ENCODE results near the gene COL4A2.

COL4A2 gene

DNA sequence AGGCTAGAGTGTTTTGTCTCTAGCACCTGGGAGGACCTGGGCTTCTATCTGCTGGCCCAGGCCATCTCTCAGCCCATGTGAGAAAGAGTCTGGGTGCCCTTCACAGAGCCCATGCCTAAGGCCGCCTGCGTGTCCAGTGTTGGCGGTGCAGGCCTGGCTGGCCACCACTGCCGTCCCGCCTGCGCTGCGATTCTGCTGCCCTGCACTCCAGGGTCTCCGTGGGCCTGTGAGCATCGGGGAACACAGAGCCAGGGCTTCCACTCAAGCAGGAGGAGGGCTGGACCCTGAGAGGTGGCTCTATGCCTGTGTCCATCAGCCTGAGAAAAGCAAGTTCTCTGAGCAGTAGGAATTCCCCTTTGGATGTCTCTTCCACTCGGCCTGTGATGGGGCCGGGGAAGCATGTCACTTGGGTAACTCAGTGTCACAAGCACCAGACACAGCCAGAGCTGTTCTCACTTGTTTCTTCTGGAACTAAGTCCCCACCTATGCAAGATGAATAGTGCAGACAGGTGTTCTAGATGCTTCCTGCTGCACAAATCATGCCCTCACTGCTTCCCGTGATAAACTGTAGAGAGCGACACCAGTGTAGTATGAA is 160.5 kb downstream of the COL4A2 start:
- ChIA-PET POLR2A (no interaction called here), CTCF (no interaction called here)
- DNase-seq (ENCODE audit: extremely low spot score): no peak
- no peak for TF ChIP-seq SP1 (IDR thresholded peaks at IDR 0.05)
- no peak for TF ChIP-seq ARNT (IDR thresholded peaks at IDR 0.05)
- TF ChIP-seq FOXM1 (IDR thresholded peaks at IDR 0.05; ENCODE audit: borderline replicate concordance): no peak
- no peak for TF ChIP-seq LEF1 (IDR thresholded peaks at IDR 0.05; ENCODE audit: borderline replicate concordance)
- TF ChIP-seq NFRKB (IDR thresholded peaks at IDR 0.05): no peak
- TF ChIP-seq FOXK2 (IDR thresholded peaks at IDR 0.05): no peak

DNA sequence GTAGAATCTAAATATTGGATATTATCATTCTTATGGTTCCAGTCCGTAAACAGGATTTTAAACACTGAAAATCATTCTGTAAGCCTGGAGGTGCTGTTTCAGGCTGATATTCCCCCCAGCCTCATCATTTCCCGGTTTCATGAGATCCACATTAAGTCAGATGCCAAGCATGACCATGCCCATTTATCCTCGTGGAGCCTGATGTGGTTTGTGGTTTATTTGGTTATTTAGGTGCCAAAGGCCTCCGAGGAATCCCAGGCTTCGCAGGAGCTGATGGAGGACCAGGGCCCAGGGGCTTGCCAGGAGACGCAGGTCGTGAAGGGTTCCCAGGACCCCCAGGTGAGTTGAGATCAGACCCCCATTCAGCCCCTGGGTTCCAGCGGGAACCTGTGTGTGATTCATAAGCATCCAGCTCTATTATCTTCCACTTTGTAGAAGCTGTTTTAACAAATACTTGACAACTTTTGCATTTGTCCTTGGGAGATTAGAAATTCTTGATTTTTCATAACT is 162.0 kb downstream of the COL4A2 start:
- ChIA-PET POLR2A (no interaction called here), CTCF (no interaction called here)
- TF ChIP-seq HDGF (IDR thresholded peaks at IDR 0.05; ENCODE audit: borderline replicate concordance) (no peak), L3MBTL2 (conservative IDR thresholded peaks at IDR 0.05) (no peak)
- DNase-seq (ENCODE audit: extremely low spot score): no peak

DNA sequence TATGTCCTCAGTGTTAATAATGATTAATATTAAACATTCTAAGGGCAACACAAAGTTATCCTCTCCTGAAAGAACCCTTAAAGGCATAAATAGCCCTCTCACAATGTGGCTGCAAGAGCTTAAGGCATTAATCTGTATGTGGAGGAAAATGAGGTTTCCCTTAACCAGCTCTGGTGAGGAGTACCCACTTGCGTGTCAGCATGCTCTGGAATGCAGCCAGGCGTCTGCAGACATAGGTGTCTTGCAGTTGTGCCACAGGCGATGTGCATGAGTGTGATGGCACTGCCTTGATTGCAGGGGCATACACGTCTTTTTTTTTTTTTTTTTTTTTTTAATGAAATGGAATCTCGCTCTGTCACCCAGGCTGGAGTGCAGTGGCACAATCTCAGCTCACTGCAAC is 162.5 kb downstream of the COL4A2 start:
- no peak for DNase-seq (ENCODE audit: extremely low spot score)
- ChIA-PET POLR2A (no interaction called here), CTCF (no interaction called here)
- TF ChIP-seq CTBP1 (IDR thresholded peaks at IDR 0.05; ENCODE audit: borderline replicate concordance): no peak

DNA sequence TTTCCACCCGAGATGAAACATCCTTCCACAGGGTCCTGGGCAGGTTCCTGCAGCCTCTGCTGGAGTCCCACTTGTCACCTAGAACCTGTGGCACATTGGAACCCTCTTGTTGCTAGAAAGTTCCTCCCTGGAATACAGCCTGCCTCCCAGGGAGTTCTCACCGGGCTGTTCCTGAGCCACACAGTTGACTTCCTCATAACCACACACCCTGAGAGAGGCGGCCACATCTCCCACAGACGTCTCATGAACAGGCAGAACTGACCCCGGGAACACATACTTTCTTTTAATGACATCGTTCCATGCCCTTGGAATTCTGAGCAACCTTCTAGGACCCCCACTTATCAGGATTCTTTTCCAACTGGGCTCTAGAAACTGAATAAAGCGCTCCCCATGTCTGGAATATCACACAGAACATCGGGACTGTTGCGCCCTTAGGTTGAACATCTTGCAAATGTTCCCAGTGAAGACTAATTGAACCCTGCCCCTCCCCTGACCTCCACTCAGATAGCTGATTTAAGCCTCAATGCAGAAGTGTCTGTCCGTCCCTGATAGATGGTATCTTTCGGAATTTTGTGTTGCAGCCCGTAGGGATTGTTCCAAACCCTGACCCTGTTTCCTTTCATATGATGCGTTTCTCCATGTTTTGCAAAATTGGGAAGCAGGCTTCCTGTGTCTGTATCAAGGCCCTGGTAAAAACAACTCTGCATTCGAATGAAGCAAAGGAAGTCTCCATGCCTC is 163.4 kb downstream of the COL4A2 start:
- ChIA-PET POLR2A (no interaction called here), CTCF (no interaction called here)
- TF ChIP-seq FOXK2 (IDR thresholded peaks at IDR 0.05): no peak
- TF ChIP-seq, protein P1, sequence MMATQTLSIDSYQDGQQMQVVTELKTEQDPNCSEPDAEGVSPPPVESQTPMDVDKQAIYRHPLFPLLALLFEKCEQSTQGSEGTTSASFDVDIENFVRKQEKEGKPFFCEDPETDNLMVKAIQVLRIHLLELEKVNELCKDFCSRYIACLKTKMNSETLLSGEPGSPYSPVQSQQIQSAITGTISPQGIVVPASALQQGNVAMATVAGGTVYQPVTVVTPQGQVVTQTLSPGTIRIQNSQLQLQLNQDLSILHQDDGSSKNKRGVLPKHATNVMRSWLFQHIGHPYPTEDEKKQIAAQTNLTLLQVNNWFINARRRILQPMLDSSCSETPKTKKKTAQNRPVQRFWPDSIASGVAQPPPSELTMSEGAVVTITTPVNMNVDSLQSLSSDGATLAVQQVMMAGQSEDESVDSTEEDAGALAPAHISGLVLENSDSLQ (IDR thresholded peaks at IDR 0.05): no peak
- no peak for TF ChIP-seq LEF1 (IDR thresholded peaks at IDR 0.05; ENCODE audit: borderline replicate concordance)
- TF ChIP-seq ZNF384 (IDR thresholded peaks at IDR 0.05): no peak
- TF ChIP-seq SUZ12 (IDR thresholded peaks at IDR 0.05): no peak
- TF ChIP-seq BHLHE40 (IDR thresholded peaks at IDR 0.05; ENCODE audit: borderline replicate concordance): no peak
- no peak for TF ChIP-seq ARNT (IDR thresholded peaks at IDR 0.05)
- TF ChIP-seq SP1 (IDR thresholded peaks at IDR 0.05): no peak
- TF ChIP-seq FOXM1 (IDR thresholded peaks at IDR 0.05; ENCODE audit: borderline replicate concordance): no peak
- no peak for TF ChIP-seq NFRKB (IDR thresholded peaks at IDR 0.05)
- TF ChIP-seq HDGF (IDR thresholded peaks at IDR 0.05; ENCODE audit: borderline replicate concordance): no peak
- TF ChIP-seq FOXA1 (IDR thresholded peaks at IDR 0.05): no peak
- no peak for TF ChIP-seq CTBP1 (IDR thresholded peaks at IDR 0.05; ENCODE audit: borderline replicate concordance)
- no peak for TF ChIP-seq TARDBP (IDR thresholded peaks at IDR 0.05)
- no peak for DNase-seq (ENCODE audit: extremely low spot score)

DNA sequence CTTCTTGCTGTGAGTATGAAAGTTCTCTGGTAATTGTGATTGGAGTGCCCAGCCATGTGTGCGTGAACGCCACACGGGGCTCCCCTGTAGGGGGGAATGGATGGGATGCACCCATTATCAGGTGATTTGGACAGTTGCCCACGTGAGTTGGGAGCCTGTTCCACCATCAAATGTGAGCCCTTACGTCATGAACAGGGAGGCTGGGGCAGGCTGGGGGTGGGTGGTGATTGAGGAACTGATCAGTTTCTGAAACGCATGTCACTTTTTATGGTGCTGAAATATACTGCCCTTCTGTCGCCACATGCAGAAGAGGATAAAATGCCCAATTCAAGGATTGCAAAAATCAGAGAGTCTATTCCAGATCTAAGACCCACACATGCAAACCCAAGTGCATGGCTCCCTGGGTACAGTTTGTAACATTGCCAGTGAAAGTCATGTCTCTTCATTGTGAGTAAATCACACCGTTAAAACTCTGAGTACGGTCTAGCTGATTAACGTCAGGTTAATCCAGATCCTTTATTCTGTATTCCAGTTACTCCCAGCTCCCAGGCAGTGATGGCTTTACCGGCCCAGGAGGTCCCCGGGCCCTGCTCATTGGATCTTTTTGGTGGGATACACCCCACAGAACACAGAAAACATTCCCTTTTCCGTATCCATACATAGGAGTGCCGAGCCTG is 164.2 kb downstream of the COL4A2 start:
- no peak for DNase-seq (ENCODE audit: extremely low spot score)
- TF ChIP-seq FOXK2 (IDR thresholded peaks at IDR 0.05): no peak
- TF ChIP-seq HDGF (IDR thresholded peaks at IDR 0.05; ENCODE audit: borderline replicate concordance): no peak
- no peak for TF ChIP-seq TARDBP (IDR thresholded peaks at IDR 0.05)
- no peak for TF ChIP-seq BHLHE40 (IDR thresholded peaks at IDR 0.05; ENCODE audit: borderline replicate concordance)
- no peak for TF ChIP-seq L3MBTL2 (conservative IDR thresholded peaks at IDR 0.05)
- no peak for TF ChIP-seq LEF1 (IDR thresholded peaks at IDR 0.05; ENCODE audit: borderline replicate concordance)
- TF ChIP-seq SUZ12 (IDR thresholded peaks at IDR 0.05): no peak
- no peak for TF ChIP-seq ZNF384 (IDR thresholded peaks at IDR 0.05)
- TF ChIP-seq, protein P1 (IDR thresholded peaks at IDR 0.05): no peak
- TF ChIP-seq FOXM1 (IDR thresholded peaks at IDR 0.05; ENCODE audit: borderline replicate concordance): no peak
- TF ChIP-seq CTBP1 (IDR thresholded peaks at IDR 0.05; ENCODE audit: borderline replicate concordance): no peak
- TF ChIP-seq SP1 (IDR thresholded peaks at IDR 0.05): no peak
- no peak for TF ChIP-seq NFRKB (IDR thresholded peaks at IDR 0.05)
- TF ChIP-seq ARNT (IDR thresholded peaks at IDR 0.05): no peak
- POLR2A ChIA-PET: no interaction called here
- CTCF ChIA-PET: no interaction called here

DNA sequence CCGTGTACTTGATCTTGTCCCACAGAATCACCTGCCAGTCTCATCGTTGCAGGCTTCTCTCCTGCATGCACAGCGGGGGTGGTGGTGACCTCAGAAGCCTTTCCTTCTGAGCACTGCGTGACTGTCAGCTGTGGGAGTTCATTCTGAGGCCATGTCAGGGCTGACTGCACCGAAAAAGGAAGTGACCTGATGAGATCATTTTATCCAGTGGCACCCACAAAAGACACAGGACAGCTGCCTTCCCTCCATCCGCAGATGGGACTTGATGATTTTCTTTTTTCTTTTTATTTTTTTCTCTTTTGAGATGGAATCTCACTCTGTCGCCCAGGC is 164.7 kb downstream of the COL4A2 start:
- no peak for DNase-seq (ENCODE audit: extremely low spot score)
- POLR2A ChIA-PET: no interaction called here
- CTCF ChIA-PET: no interaction called here
- no peak for TF ChIP-seq L3MBTL2 (conservative IDR thresholded peaks at IDR 0.05)
- no peak for TF ChIP-seq CTBP1 (IDR thresholded peaks at IDR 0.05; ENCODE audit: borderline replicate concordance)
- no peak for TF ChIP-seq SUZ12 (IDR thresholded peaks at IDR 0.05)
- TF ChIP-seq BHLHE40 (IDR thresholded peaks at IDR 0.05; ENCODE audit: borderline replicate concordance): no peak
- TF ChIP-seq FOXA1 (IDR thresholded peaks at IDR 0.05): no peak
- TF ChIP-seq FOXM1 (IDR thresholded peaks at IDR 0.05; ENCODE audit: borderline replicate concordance): no peak
- TF ChIP-seq ELF4 (IDR thresholded peaks at IDR 0.05): no peak
- TF ChIP-seq ZNF384 (IDR thresholded peaks at IDR 0.05): no peak

DNA sequence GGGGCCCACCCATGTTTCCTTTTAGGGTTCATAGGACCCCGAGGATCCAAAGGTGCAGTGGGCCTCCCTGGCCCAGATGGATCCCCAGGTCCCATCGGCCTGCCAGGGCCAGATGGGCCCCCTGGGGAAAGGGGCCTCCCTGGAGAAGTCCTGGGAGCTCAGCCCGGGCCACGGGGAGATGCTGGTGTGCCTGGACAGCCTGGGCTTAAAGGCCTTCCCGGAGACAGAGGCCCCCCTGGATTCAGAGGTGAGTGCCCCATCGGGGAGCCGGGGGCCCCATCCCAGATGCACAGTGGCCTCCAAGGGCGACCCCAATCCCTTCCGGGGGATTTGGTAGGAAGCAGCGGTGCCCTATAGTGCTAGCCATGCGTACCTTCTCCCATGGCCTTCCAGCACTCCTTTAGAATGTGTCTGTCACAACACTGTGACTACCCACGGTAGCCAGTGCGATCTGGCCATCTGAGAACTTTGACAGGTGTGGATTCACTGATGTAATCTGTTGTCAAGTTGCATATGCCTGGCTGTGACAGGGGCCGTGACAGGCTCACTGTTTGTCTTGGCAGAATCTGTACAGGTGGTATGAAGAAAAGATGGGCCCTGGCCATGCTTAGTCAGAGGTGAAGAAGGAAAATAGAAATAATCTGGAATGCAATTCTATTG is 165.9 kb downstream of the COL4A2 start:
- TF ChIP-seq SP1 (IDR thresholded peaks at IDR 0.05): no peak
- no peak for TF ChIP-seq TARDBP (IDR thresholded peaks at IDR 0.05)
- TF ChIP-seq HDGF (IDR thresholded peaks at IDR 0.05; ENCODE audit: borderline replicate concordance): no peak
- no peak for TF ChIP-seq ARNT (IDR thresholded peaks at IDR 0.05)
- no peak for TF ChIP-seq LEF1 (IDR thresholded peaks at IDR 0.05; ENCODE audit: borderline replicate concordance)
- TF ChIP-seq, protein P1 (IDR thresholded peaks at IDR 0.05): no peak
- TF ChIP-seq FOXM1 (IDR thresholded peaks at IDR 0.05; ENCODE audit: borderline replicate concordance): no peak
- TF ChIP-seq ELF4 (IDR thresholded peaks at IDR 0.05): no peak
- no peak for TF ChIP-seq NFRKB (IDR thresholded peaks at IDR 0.05)
- TF ChIP-seq FOXK2 (IDR thresholded peaks at IDR 0.05): no peak
- TF ChIP-seq L3MBTL2 (conservative IDR thresholded peaks at IDR 0.05): no peak
- TF ChIP-seq ZNF384 (IDR thresholded peaks at IDR 0.05): no peak
- TF ChIP-seq FOXA1 (IDR thresholded peaks at IDR 0.05): no peak
- TF ChIP-seq CTBP1 (IDR thresholded peaks at IDR 0.05; ENCODE audit: borderline replicate concordance): no peak
- no peak for TF ChIP-seq BHLHE40 (IDR thresholded peaks at IDR 0.05; ENCODE audit: borderline replicate concordance)
- TF ChIP-seq SUZ12 (IDR thresholded peaks at IDR 0.05): no peak
- DNase-seq (ENCODE audit: extremely low spot score): no peak
- CTCF ChIA-PET: no interaction called here
- POLR2A ChIA-PET: no interaction called here
